Osteocyte (in vitro differentiated cells): ENCODE data around the gene SPATA2. TPM values are rescaled to one million over a fixed set of nuclear protein-coding genes. Genes with fewer than 3 reads are reported as not detected.

Experiments
- DNase-seq: peaks from one replicate; pipeline ENCODE4 v3.0.0; 2021; ENCODE audit warnings: mixed read lengths; ENCODE audit not compliant: unreplicated experiment; ENCODE audit errors: extremely low spot score
- H3K27ac Mint-ChIP-seq: one replicate; pipeline ENCODE4 v1.8.0; 2021; ENCODE audit warnings: mild to moderate bottlenecking, mixed read lengths; ENCODE audit not compliant: unreplicated experiment
- H3K27me3 Mint-ChIP-seq: one replicate; pipeline ENCODE4 v1.8.0; 2021; ENCODE audit warnings: mixed read lengths; ENCODE audit not compliant: unreplicated experiment
- H3K36me3 Mint-ChIP-seq: one replicate; pipeline ENCODE4 v1.8.0; 2021; ENCODE audit warnings: mixed read lengths; ENCODE audit not compliant: unreplicated experiment
- H3K4me1 Mint-ChIP-seq: one replicate; pipeline ENCODE4 v1.8.0; 2021; ENCODE audit warnings: mixed read lengths; ENCODE audit not compliant: unreplicated experiment
- H3K4me3 Mint-ChIP-seq: one replicate; pipeline ENCODE4 v1.8.0; 2021; ENCODE audit warnings: mild to moderate bottlenecking, moderate library complexity, mixed read lengths; ENCODE audit not compliant: unreplicated experiment
- H3K9me3 Mint-ChIP-seq: one replicate; pipeline ENCODE4 v1.8.0; 2021; ENCODE audit warnings: mixed read lengths; ENCODE audit not compliant: unreplicated experiment
- total RNA-seq: library from RNA; stranded (reverse); gene quantifications from 2 replicates; pipeline ENCODE4 v1.2.1, GENCODE V29; 2021
- TF ChIP-seq, protein P1 (sequence below): fragments of 200-600 bp; sonication (generic); IDR thresholded peaks from 2 replicates; pipeline ENCODE4 v1.5.0; 2021; ENCODE audit warnings: antibody characterized with exemption, mild to moderate bottlenecking, moderate library complexity

SPATA2 gene
- total RNA-seq, 1 donor from 2014 or later = 6.6 TPM

DNA sequence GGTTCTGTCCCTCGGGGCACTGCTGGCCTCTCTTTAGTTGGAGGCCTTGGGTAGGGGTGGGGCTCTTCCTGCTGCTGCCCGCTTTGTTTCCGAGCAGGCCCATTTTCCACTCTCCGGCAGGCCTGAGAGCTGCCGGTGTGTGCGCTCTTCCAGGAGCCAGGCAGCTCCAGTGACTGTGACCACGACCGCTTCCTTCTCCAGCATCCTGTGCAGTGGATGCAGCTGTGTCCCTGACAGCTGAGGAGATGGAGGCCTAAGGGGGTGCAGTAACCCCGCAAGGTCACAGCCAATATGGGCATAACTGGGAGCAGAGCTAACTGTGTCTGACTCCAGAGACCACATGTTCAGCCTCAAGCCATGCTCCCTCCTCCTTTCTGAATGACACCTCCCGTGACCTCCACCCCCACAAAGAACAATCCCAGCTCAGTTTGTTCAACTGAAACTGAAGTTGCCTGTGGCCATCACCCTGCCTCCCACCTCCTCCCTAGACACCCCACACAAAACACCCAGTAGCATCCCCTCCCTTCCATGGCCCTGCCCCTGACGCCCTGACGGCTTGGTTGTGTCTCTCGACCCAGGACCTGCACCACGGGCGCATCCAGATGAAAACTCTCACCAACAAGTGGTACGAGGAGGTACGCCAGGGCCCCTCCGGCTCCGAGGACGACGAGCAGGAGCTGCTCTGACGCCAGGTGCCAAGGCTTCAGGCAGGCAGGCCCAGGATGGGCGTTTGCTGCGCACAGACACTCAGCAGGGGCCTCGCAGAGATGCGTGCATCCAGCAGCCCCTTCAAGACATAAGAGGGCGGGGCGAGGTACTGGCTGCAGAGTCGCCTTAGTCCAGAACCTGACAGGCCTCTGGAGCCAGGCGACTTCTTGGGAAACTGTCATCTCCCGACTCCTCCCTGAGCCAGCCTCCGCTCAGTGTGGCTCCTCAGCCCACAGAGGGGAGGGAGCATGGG, 27.8 kb downstream of the SPATA2 start:
- Mint-ChIP-seq H3K36me3 (peaks cover 12% of the 10 kb centered on the region), H3K27me3 (no peaks in the 10 kb centered on the region), H3K9me3 (no peaks in the 10 kb centered on the region), H3K4me3 (no peak overlapping the region), H3K27ac (peak overlapping the region; percentile 91), H3K4me1 (peaks cover 52% of the 10 kb centered on the region)
- no peak for DNase-seq
- TF ChIP-seq, protein P1, sequence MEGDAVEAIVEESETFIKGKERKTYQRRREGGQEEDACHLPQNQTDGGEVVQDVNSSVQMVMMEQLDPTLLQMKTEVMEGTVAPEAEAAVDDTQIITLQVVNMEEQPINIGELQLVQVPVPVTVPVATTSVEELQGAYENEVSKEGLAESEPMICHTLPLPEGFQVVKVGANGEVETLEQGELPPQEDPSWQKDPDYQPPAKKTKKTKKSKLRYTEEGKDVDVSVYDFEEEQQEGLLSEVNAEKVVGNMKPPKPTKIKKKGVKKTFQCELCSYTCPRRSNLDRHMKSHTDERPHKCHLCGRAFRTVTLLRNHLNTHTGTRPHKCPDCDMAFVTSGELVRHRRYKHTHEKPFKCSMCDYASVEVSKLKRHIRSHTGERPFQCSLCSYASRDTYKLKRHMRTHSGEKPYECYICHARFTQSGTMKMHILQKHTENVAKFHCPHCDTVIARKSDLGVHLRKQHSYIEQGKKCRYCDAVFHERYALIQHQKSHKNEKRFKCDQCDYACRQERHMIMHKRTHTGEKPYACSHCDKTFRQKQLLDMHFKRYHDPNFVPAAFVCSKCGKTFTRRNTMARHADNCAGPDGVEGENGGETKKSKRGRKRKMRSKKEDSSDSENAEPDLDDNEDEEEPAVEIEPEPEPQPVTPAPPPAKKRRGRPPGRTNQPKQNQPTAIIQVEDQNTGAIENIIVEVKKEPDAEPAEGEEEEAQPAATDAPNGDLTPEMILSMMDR = no peak

DNA sequence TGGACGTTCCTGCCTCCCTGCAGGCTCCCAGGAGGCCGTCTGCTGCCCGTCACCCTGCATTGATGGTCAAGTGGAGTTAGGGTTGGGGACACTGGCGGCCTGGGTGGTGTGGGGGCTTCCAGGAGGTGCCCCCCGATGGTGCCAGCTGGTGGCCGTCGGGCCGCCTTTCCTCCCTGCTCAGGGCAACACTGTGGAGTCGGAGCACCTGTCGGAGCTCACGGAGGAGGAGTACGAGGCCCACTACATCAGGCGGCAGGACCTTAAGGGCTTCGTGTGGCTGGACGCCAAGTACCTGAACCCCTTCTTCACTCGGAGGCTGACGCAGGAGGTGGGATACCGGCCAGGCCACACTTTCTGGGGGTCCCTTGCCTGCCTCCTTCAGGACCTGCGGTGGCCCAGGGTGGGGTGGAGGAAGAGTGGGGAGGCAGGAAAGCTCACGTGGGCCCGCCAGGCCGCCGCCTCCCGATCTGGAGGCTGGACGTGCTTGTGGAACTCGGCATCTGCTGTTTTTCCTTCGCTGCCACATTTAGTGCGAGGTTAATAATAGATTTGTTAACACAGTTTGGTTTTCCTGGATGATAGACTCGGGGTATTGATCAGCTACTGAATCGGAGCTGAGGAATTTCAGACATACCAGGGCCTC, 28.6 kb downstream of the SPATA2 start:
- TF ChIP-seq, protein P1 = no peak
- Mint-ChIP-seq H3K36me3 (peaks cover 19% of the 10 kb centered on the region), H3K27me3 (no peaks in the 10 kb centered on the region), H3K4me1 (peaks cover 52% of the 10 kb centered on the region), H3K9me3 (no peaks in the 10 kb centered on the region), H3K27ac (peak overlapping the region; percentile 91), H3K4me3 (no peak overlapping the region)
- DNase-seq = no peak

DNA sequence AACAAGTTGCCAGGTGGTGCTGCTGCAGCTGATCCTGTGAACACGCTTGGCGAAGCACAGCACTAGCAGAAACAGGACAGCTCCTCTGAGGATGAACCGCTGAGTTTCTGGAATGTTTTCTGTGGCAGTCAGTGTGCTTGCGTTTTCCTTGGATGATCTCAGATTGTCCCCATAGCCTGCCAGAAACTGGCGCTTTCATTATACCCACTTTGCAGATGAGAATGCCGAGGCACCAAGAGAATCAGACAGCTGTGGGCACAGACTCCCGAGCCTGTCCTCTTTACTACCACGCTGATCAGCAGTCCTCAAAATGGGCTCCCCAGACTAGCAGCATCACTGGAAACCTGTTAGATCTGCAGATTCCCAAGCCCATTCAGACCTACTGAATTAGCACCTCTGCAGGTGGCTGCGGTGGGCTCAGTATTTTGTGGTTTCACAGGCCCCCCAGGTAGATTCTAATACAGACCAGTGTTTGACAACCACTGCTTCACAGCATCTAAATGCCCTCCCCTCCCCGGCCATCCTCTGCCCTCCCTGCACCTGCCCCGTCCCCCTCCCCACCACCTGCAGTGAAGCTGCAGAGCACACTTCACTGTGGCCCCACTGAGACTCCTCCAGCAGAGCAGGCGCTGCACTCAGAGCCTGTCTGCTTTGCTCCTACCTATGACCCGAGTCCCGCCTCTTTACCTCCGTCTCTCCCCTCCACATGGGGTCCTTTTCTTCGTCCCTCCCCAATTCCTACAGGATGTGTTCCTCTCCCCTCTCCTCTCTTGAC, 29.6 kb downstream of the SPATA2 start:
- no peaks in the 10 kb centered on the region for H3K9me3 Mint-ChIP-seq
- peak overlapping the region; percentile 91 for H3K27ac Mint-ChIP-seq
- TF ChIP-seq, protein P1 = no peak
- H3K36me3 Mint-ChIP-seq = peaks cover 19% of the 10 kb centered on the region
- H3K4me1 Mint-ChIP-seq = peaks cover 47% of the 10 kb centered on the region
- DNase-seq = no peak
- no peak overlapping the region for H3K4me3 Mint-ChIP-seq
- H3K27me3 Mint-ChIP-seq = no peaks in the 10 kb centered on the region

GRCh38 chr20:49883246-49883802, 32.0 kb downstream of the SPATA2 start:
- no peaks in the 10 kb centered on the region for H3K9me3 Mint-ChIP-seq
- DNase-seq = no peak
- peaks cover 19% of the 10 kb centered on the region for H3K36me3 Mint-ChIP-seq
- no peak overlapping the region for H3K4me3 Mint-ChIP-seq
- H3K27me3 Mint-ChIP-seq = no peaks in the 10 kb centered on the region
- H3K27ac Mint-ChIP-seq = no peak overlapping the region
- TF ChIP-seq, protein P1 = no peak
- peaks cover 44% of the 10 kb centered on the region for H3K4me1 Mint-ChIP-seq
